Keratinocyte (primary cell): ENCODE results near the gene PRSS16. TPM values are rescaled to one million over a fixed set of nuclear protein-coding genes. Genes with fewer than 3 reads are reported as not detected.

Source experiments
- DNase-seq: peaks from one replicate; pipeline ENCODE4 v3.0.0-alpha.2; 2011; ENCODE audit warnings: low read depth, missing footprints, low spot score
- FAIRE-seq: peaks from 2 replicates; lab custom pipeline; 2011; peaks lifted over from hg19 to GRCh38; lab: Jason Lieb, UNC
- H2AFZ ChIP-seq: 2 replicates; pipeline ENCODE4 v1.6.0; 2012; ENCODE audit warnings: low read length, control low read depth, inconsistent platforms; ENCODE audit not compliant: control insufficient read depth
- H3K27ac ChIP-seq: 2 replicates; pipeline ENCODE4 v1.5.1; 2011; ENCODE audit warnings: low read length; ENCODE audit not compliant: control insufficient read depth, insufficient read depth
- H3K27me3 ChIP-seq: 3 replicates; pipeline ENCODE4 v1.6.0; 2011; ENCODE audit warnings: low read length; ENCODE audit not compliant: control insufficient read depth, insufficient read depth; ENCODE audit errors: extremely low read depth
- H3K36me3 ChIP-seq, 2 experiments: 2 replicates in 1 of 2; 3 replicates in 1 of 2; pipeline ENCODE4 v1.5.1; 2011; ENCODE audit warnings: low read length in 2 of 2, mild to moderate bottlenecking in 1 of 2; ENCODE audit not compliant: control insufficient read depth in 2 of 2, insufficient read depth in 2 of 2; ENCODE audit errors: extremely low read depth in 1 of 2
- H3K4me1 ChIP-seq: 3 replicates; pipeline ENCODE4 v1.5.1; 2011; ENCODE audit warnings: low read length; ENCODE audit not compliant: control insufficient read depth, insufficient read depth; ENCODE audit errors: extremely low read depth
- H3K4me2 ChIP-seq: 3 replicates; pipeline ENCODE4 v1.6.0; 2011; ENCODE audit warnings: low read depth, low read length; ENCODE audit not compliant: control insufficient read depth, insufficient read depth; ENCODE audit errors: extremely low read depth
- H3K4me3 ChIP-seq, 3 experiments: fragments of 200-600 bp in 1 of 3; sonication (generic) in 1 of 3; 2 replicates in 2 of 3; 3 replicates in 1 of 3; pipeline ENCODE4 v1.5.1; 2011 to 2016; ENCODE audit warnings: low read length in 3 of 3, mild to moderate bottlenecking in 3 of 3, control low read depth in 2 of 3, inconsistent platforms in 1 of 3, low read depth in 1 of 3, mixed read lengths in 1 of 3, mixed run types in 1 of 3, moderate library complexity in 1 of 3; ENCODE audit not compliant: control insufficient read depth in 2 of 3, insufficient read depth in 2 of 3; ENCODE audit errors: extremely low read depth in 1 of 3
- H3K79me2 ChIP-seq: 2 replicates; pipeline ENCODE4 v1.6.0; 2012; ENCODE audit warnings: low read length; ENCODE audit not compliant: control insufficient read depth, insufficient read depth
- H3K9ac ChIP-seq: 3 replicates; pipeline ENCODE4 v1.6.0; 2011; ENCODE audit warnings: low read length; ENCODE audit not compliant: control insufficient read depth, insufficient read depth; ENCODE audit errors: extremely low read depth
- H3K9me1 ChIP-seq: 3 replicates; pipeline ENCODE4 v1.6.0; 2011; ENCODE audit warnings: low read length; ENCODE audit not compliant: control insufficient read depth, insufficient read depth; ENCODE audit errors: extremely low read depth
- H3K9me3 ChIP-seq: 2 replicates; pipeline ENCODE4 v1.5.1; 2012; ENCODE audit warnings: low read depth, low read length; ENCODE audit not compliant: control insufficient read depth
- H4K20me1 ChIP-seq: 3 replicates; pipeline ENCODE4 v1.6.0; 2011; ENCODE audit warnings: low read length; ENCODE audit not compliant: control insufficient read depth, insufficient read depth; ENCODE audit errors: extremely low read depth
- CTCF ChIP-seq, 3 experiments: IDR thresholded peaks in 1 of 3; conservative IDR thresholded peaks in 1 of 3; optimal IDR thresholded peaks in 1 of 3; 2 replicates in 2 of 3; 3 replicates in 1 of 3; pipeline versions ENCODE3 to v1.5.1; 2011; ENCODE audit warnings: low read length in 3 of 3, mild to moderate bottlenecking in 3 of 3, moderate library complexity in 2 of 3, control low read depth in 1 of 3, inconsistent platforms in 1 of 3; ENCODE audit not compliant: insufficient read depth in 2 of 3; ENCODE audit errors: extremely low read depth in 1 of 3
- EZH2 ChIP-seq: IDR thresholded peaks from one replicate; pipeline ENCODE4 v1.6.1; 2012; ENCODE audit warnings: inconsistent platforms, mild to moderate bottlenecking, low read length, moderate library complexity
- dilution Hi-C: fragments of 300-500 bp; cut with MboI; formaldehyde crosslinking; loops from one replicate; pipeline ENCODE4 v1.7.0; 2020; ENCODE audit warnings: low sequenced_read_pairs; ENCODE audit not compliant: extremely low pct_ligation_motif_present
- polyA plus RNA-seq, 5 experiments: library from polyadenylated mRNA; depleted of rRNA in 3 of 5; stranded (reverse) in 3 of 5; stranded (forward) in 1 of 5; unstranded in 1 of 5; fragments of >200 nt; gene quantifications; 1 replicate in 1 of 5; 2 replicates in 3 of 5; 3 replicates in 1 of 5; pipeline versions ENCODE4 v1.2.1 to v1.2.3, GENCODE V29; 2011 to 2012; ENCODE audit warnings: missing spikeins in 2 of 5, low read depth in 1 of 5, low replicate concordance in 1 of 5

The PRSS16 gene
- polyA plus RNA-seq, 1 donor (not counting 4 experiments of a cell fraction or from before 2014, with no cell fraction given), result 8.9 TPM

- no peaks in the 10 kb centered on the region for H3K36me3 ChIP-seq
- no peak overlapping the region for H2AFZ ChIP-seq
- FAIRE-seq (no peak), DNase-seq (no peak)
- H3K4me1 ChIP-seq, result peaks cover 5% of the 10 kb centered on the region
- H4K20me1 ChIP-seq, result no peaks in the 10 kb centered on the region
- no peak overlapping the region for H3K4me3 ChIP-seq
- TF ChIP-seq EZH2 (no peak), CTCF (optimal IDR thresholded peaks at IDR 0.05 in 1 of 3, IDR thresholded peaks at IDR 0.05 in 1 of 3, conservative IDR thresholded peaks at IDR 0.05 in 1 of 3; ENCODE audit: extremely low read depth in 1 of 3, insufficient read depth in 2 of 3, low read length in 3 of 3) (no peak)
- dilution Hi-C loops, result no loop called here
- H3K4me2 ChIP-seq, result no peak overlapping the region
- H3K9ac ChIP-seq, result no peak overlapping the region
- no peaks in the 10 kb centered on the region for H3K27me3 ChIP-seq
- no peaks in the 10 kb centered on the region for H3K79me2 ChIP-seq
- no peaks in the 10 kb centered on the region for H3K9me1 ChIP-seq
- H3K27ac ChIP-seq, result no peak overlapping the region
- no peaks in the 10 kb centered on the region for H3K9me3 ChIP-seq
These were observed 7.1 kb downstream of the PRSS16 start for GRCh38 chr6:27254566-27254965.

- DNase-seq (no peak), FAIRE-seq (no peak)
- Histone ChIP-seq H3K4me3 (no peak overlapping the region), H3K27ac (no peak overlapping the region), H3K4me1 (no peaks in the 10 kb centered on the region), H3K9me3 (no peaks in the 10 kb centered on the region), H3K27me3 (no peaks in the 10 kb centered on the region), H2AFZ (no peak overlapping the region), H4K20me1 (no peaks in the 10 kb centered on the region), H3K4me2 (no peak overlapping the region), H3K36me3 (no peaks in the 10 kb centered on the region), H3K79me2 (no peaks in the 10 kb centered on the region), H3K9ac (no peak overlapping the region), H3K9me1 (no peaks in the 10 kb centered on the region)
- dilution Hi-C loops, result no loop called here
- TF ChIP-seq CTCF (optimal IDR thresholded peaks at IDR 0.05 in 1 of 3, IDR thresholded peaks at IDR 0.05 in 1 of 3, conservative IDR thresholded peaks at IDR 0.05 in 1 of 3; ENCODE audit: extremely low read depth in 1 of 3, insufficient read depth in 2 of 3, low read length in 3 of 3), result no peak
- TF ChIP-seq EZH2, result no peak
These were observed 8.4 kb downstream of the PRSS16 start for GRCh38 chr6:27255866-27256265.
